Esophagus squamous epithelium (tissue), 4 donors: ENCODE data around the gene GTF2IRD1.

Experiments used
- CTCF ChIP-seq, 6 experiments: fragments of 450-650 bp in 4 of 6; fragments of 200-600 bp in 2 of 6; sonication (generic) in 2 of 6; IDR thresholded peaks; one replicate each; pipeline ENCODE4 v1.5.1; 2016 to 2019; ENCODE audit warnings: antibody characterized with exemption in 6 of 6, mild to moderate bottlenecking in 4 of 6, moderate library complexity in 4 of 6
- POLR2A ChIP-seq, 4 donors: fragments of 450-650 bp; IDR thresholded peaks; one replicate each; pipeline ENCODE4 v1.6.1; 2017; ENCODE audit warnings: antibody characterized with exemption in 4 of 4, mild to moderate bottlenecking in 4 of 4, moderate library complexity in 3 of 4

GRCh38 chr7:74545921-74546320 is 92.2 kb downstream of the GTF2IRD1 start:
- TF ChIP-seq CTCF (IDR thresholded peaks at IDR 0.05) (no peak), POLR2A (IDR thresholded peaks at IDR 0.05) (no peak)
